NCI-H1930 (cell line): ENCODE data around the gene CEBPA.

ENCODE experiments used
- DNase-seq, 2 experiments: peaks; one replicate each; lab custom pipeline; 2025; lab: John Stamatoyannopoulos, UW

The CEBPA gene

GRCh38 chr19:33302175-33302973, at the start of gene CEBPA:
Gene CEBPA (minus strand): TSS chr19:33302534. CDS start chr19:33302414, 120 bp downstream.
- peak; percentile 93 to 96 for DNase-seq

GRCh38 chr19:33350538-33351309, 48.4 kb upstream of the CEBPA start:
- DNase-seq: no peak

- no peak for DNase-seq
Measured at GRCh38 chr19:33349319-33350289, 47.3 kb upstream of the CEBPA start.

- no peak for DNase-seq
Measured at GRCh38 chr19:33348301-33349010, 46.1 kb upstream of the CEBPA start.

GRCh38 chr19:33347300-33347699, 45.0 kb upstream of the CEBPA start:
- DNase-seq: no peak

GRCh38 chr19:33346665-33347064, 44.3 kb upstream of the CEBPA start:
- DNase-seq: no peak

GRCh38 chr19:33345163-33345562, 42.8 kb upstream of the CEBPA start:
- no peak for DNase-seq

- DNase-seq: no peak
Measured at GRCh38 chr19:33344573-33344925, 42.2 kb upstream of the CEBPA start.

GRCh38 chr19:33343859-33344572, 41.7 kb upstream of the CEBPA start:
- DNase-seq: no peak

- DNase-seq: no peak
Measured at GRCh38 chr19:33343301-33343700, 41.0 kb upstream of the CEBPA start.

- no peak for DNase-seq
Measured at GRCh38 chr19:33340991-33341390, 38.7 kb upstream of the CEBPA start.

- DNase-seq: no peak
Measured at GRCh38 chr19:33339016-33339984, 37.0 kb upstream of the CEBPA start.

- no peak for DNase-seq
Measured at GRCh38 chr19:33335446-33335845, 33.1 kb upstream of the CEBPA start.

GRCh38 chr19:33334271-33334670, 31.9 kb upstream of the CEBPA start:
- no peak for DNase-seq

- no peak for DNase-seq
Measured at GRCh38 chr19:33333642-33334041, 31.3 kb upstream of the CEBPA start.

- no peak for DNase-seq
Measured at GRCh38 chr19:33333151-33333550, 30.8 kb upstream of the CEBPA start.

GRCh38 chr19:33332248-33332647, 29.9 kb upstream of the CEBPA start:
- no peak for DNase-seq

- no peak for DNase-seq
Measured at GRCh38 chr19:33329736-33330135, 27.4 kb upstream of the CEBPA start.

- no peak for DNase-seq
Measured at GRCh38 chr19:33329060-33329459, 26.7 kb upstream of the CEBPA start.

- no peak for DNase-seq
Measured at GRCh38 chr19:33325920-33326319, 23.6 kb upstream of the CEBPA start.
